Psoas muscle (tissue), 8 donors: Measurements from ENCODE around the gene ID3. TPM values are rescaled to one million over a fixed set of nuclear protein-coding genes. Genes with fewer than 3 reads are reported as not detected.

ENCODE experiments used
- ATAC-seq, 4 donors: fragments of 200-7000 bp; cut with Tn5 transposase; one replicate each; pipeline ENCODE4 v1.9.1; 2020; ENCODE audit warnings: moderate library complexity in 3 of 4, mild to moderate bottlenecking in 2 of 4
- DNase-seq, 2 donors: peaks; one replicate each; pipeline ENCODE4 v3.0.0-alpha.2; 2020
- H3K27ac ChIP-seq: fragments of 200-600 bp; one replicate; pipeline ENCODE4 v1.8.0; 2022
- H3K27me3 ChIP-seq, 3 donors: fragments of 200-600 bp in 1 of 3; one replicate each; pipeline versions ENCODE4 v1.6.1 to v1.8.0; 2013 to 2022; ENCODE audit warnings: low read length in 2 of 3, mild to moderate bottlenecking in 2 of 3, moderate library complexity in 1 of 3; ENCODE audit not compliant: insufficient read depth in 3 of 3
- H3K36me3 ChIP-seq, 2 donors: fragments of 200-600 bp in 1 of 2; one replicate each; pipeline versions ENCODE4 v1.6.1 to v1.8.0; 2013 to 2022; ENCODE audit warnings: low read depth in 1 of 2, mild to moderate bottlenecking in 1 of 2, moderate library complexity in 1 of 2; ENCODE audit not compliant: insufficient read depth in 1 of 2
- H3K4me1 ChIP-seq: fragments of 200-600 bp; one replicate; pipeline ENCODE4 v1.8.0; 2022
- H3K4me3 ChIP-seq: fragments of 200-600 bp; one replicate; pipeline ENCODE4 v1.8.0; 2022; ENCODE audit warnings: mild to moderate bottlenecking
- H3K9me3 ChIP-seq: fragments of 200-600 bp; one replicate; pipeline ENCODE4 v1.8.0; 2022
- CTCF ChIP-seq: fragments of 200-600 bp; IDR thresholded peaks from one replicate; pipeline ENCODE4 v1.8.0; 2022; ENCODE audit warnings: antibody characterized with exemption
- WGBS, 3 donors: extraction: QIAGEN DNeasy Blood & Tissue Kit; methylation state at CpG; one replicate each; pipeline versions ENCODE4 v1.1.6 to v1.1.7; 2013; 5-methylcytosine and 5-hydroxymethylcytosine counted together
- intact Hi-C, 2 donors: fragments of 100-400 bp; cut with DNase I; formaldehyde crosslinking; loops; one replicate each; pipeline versions ENCODE4 v1.11.0 to v1.14.2; 2022
- polyA plus RNA-seq, 3 donors: library from polyadenylated mRNA; stranded (reverse); fragments of 200-250 nt; gene quantifications; one replicate each; pipeline ENCODE4 v1.2.3, GENCODE V29; 2013
- total RNA-seq, 4 donors: library from RNA; stranded (reverse); fragmentation: NEBNext Ultra II Directional in 2 of 4; extraction: Animal tissue kit (Norgen Biotek cat#: 25700) in 2 of 4; gene quantifications; one replicate each; pipeline versions ENCODE4 v1.2.1 to v1.2.4, GENCODE V29; 2021 to 2023
- donor health status: healthy with polysubstance abuse.
- donor health status: DM: no; HTN: no; CAD: no; lungs with moderate emphysema.
- donor health status: Bipolar disorder and iron deficiency.
- donor health status: healthy.
- donor health status: DM: yes; HTN: yes; CAD: no.
- donor health status: DM: no; HTN: no; CAD: no.
- donor health status: DM: no; HTN: no; CAD: no.
- donor health status: DM: yes; HTN: yes; CAD: no.

The ID3 gene
- total and polyA plus RNA-seq, 7 donors = 17.8 to 126 (median 66.8) TPM

GRCh38 chr1:23524716-23525401 lies 34.4 kb downstream of the ID3 start:
- Histone ChIP-seq H3K4me3 (no peak overlapping the region), H3K4me1 (peaks cover 19% of the 10 kb centered on the region), H3K27ac (no peak overlapping the region), H3K9me3 (no peaks in the 10 kb centered on the region), H3K36me3 (no peaks in the 10 kb centered on the region), H3K27me3 (no peaks in the 10 kb centered on the region)
- peak in 1 of 4 donors; percentile 40 for ATAC-seq
- TF ChIP-seq CTCF = no peak
- DNase-seq = no peak
- 31 to 35% (median 31%) methylated on average over 9 of the region's 9 CpGs for WGBS, 3 donors
- intact Hi-C loops = no loop called here

DNA sequence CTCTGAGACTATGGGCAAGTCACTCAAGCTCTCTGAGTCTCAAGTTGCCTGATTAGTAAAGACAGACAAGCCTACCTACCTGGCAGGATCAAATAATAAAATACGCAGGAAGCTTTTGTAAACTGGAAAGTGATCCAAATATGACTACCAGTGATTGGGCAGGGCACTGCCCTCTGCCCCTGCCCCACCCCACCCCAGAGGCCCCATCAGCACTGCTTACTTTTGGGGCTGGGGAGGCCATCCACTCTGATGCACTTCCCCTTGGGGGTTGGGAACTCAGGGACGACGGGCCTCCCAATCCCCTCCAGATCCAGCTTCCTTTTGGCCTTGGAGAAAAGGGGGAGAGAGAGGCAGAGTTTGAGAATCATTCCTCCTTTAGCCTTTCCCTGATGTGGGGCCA lies 35.1 kb downstream of the ID3 start:
- Histone ChIP-seq H3K4me1 (peaks cover 17% of the 10 kb centered on the region), H3K9me3 (no peaks in the 10 kb centered on the region), H3K4me3 (no peak overlapping the region), H3K36me3 (no peaks in the 10 kb centered on the region), H3K27ac (no peak overlapping the region), H3K27me3 (no peaks in the 10 kb centered on the region)
- intact Hi-C loops = no loop called here
- ATAC-seq (no peak), DNase-seq (no peak)
- TF ChIP-seq CTCF = no peak
- WGBS, 3 donors = 41 to 56% (median 53%) methylated on average over 3 of the region's 3 CpGs

GRCh38 chr1:23522244-23522982 lies 36.9 kb downstream of the ID3 start:
- WGBS, 3 donors = 86 to 87% (median 87%) methylated on average over 7 of the region's 7 CpGs

DNA sequence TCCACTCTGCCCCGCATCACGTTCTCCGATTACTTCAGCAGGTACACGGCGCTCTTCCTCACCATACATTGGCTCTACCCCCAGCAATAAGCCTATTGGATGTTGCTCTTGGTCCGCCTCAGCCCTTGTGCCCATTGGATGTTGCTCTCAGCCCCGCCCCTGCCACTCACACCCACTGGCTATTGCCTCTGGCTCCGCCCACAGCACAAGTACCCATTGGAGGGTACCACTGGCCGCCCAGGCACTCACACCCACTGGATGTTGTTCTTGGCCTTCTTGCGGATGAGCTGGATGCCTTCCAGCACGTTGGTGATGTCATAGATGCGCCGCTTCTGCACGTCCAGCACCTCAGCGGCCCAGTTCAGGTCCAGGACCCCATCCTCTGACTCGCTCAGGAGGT lies 37.7 kb downstream of the ID3 start:
- Histone ChIP-seq H3K27me3 (no peaks in the 10 kb centered on the region), H3K4me1 (no peaks in the 10 kb centered on the region), H3K36me3 (no peaks in the 10 kb centered on the region), H3K27ac (no peak overlapping the region), H3K4me3 (no peak overlapping the region), H3K9me3 (no peaks in the 10 kb centered on the region)
- no peak for ATAC-seq
- WGBS, 3 donors = 93 to 95% (median 94%) methylated on average over 16 of the region's 16 CpGs
- DNase-seq = no peak
- intact Hi-C loops = no loop called here
- TF ChIP-seq CTCF = no peak

More at GRCh38 chr1:23522244-23522982, 36.9 kb downstream of the ID3 start:
- H3K9me3 ChIP-seq = no peaks in the 10 kb centered on the region
- intact Hi-C loops = no loop called here
- no peaks in the 10 kb centered on the region for H3K36me3 ChIP-seq
- H3K4me1 ChIP-seq = no peaks in the 10 kb centered on the region
- no peak overlapping the region for H3K4me3 ChIP-seq
- H3K27me3 ChIP-seq = no peaks in the 10 kb centered on the region
- no peak for TF ChIP-seq CTCF
- DNase-seq (no peak), ATAC-seq (no peak)
- H3K27ac ChIP-seq = no peak overlapping the region
